ENCODE measurements around the gene CACNB4.
"Not testable (repeated sequence)": the region's sequence is repeated elsewhere in the genome, so short reads cannot be mapped to it uniquely, and the experiment has no call there.

The CACNB4 gene

GRCh38 chr2:151808258-151809072 lies 290.4 kb downstream of the CACNB4 start:
- DNase-seq: no peak

GRCh38 chr2:151805961-151806360 lies 292.9 kb downstream of the CACNB4 start:
- DNase-seq: no peak

- DNase-seq: no peak
These were observed 293.5 kb downstream of the CACNB4 start for GRCh38 chr2:151805343-151805742.

- DNase-seq: no peak
These were observed 295.0 kb downstream of the CACNB4 start for GRCh38 chr2:151803811-151804210.

GRCh38 chr2:151802315-151802714 lies 296.5 kb downstream of the CACNB4 start:
- no peak for DNase-seq

- no peak for DNase-seq
These were observed 299.0 kb downstream of the CACNB4 start for GRCh38 chr2:151799886-151800292.

- no peak for DNase-seq
These were observed 302.1 kb downstream of the CACNB4 start for GRCh38 chr2:151796774-151797173.

GRCh38 chr2:151795646-151796240 lies 303.1 kb downstream of the CACNB4 start:
- no peak for DNase-seq

GRCh38 chr2:151794422-151794821 lies 304.4 kb downstream of the CACNB4 start:
- DNase-seq: not testable (repeated sequence)

GRCh38 chr2:151793123-151793522 lies 305.7 kb downstream of the CACNB4 start:
- no peak for DNase-seq

GRCh38 chr2:151792589-151792988 lies 306.3 kb downstream of the CACNB4 start:
- no peak for DNase-seq

GRCh38 chr2:151791545-151791944 lies 307.3 kb downstream of the CACNB4 start:
- DNase-seq: no peak

- no peak for DNase-seq
These were observed 308.2 kb downstream of the CACNB4 start for GRCh38 chr2:151790689-151791088.

GRCh38 chr2:151789055-151789834 lies 309.6 kb downstream of the CACNB4 start:
- no peak for DNase-seq

- no peak for DNase-seq
These were observed 312.4 kb downstream of the CACNB4 start for GRCh38 chr2:151786483-151786882.

GRCh38 chr2:151786077-151786476 lies 312.8 kb downstream of the CACNB4 start:
- no peak for DNase-seq

- DNase-seq: no peak
These were observed 315.7 kb downstream of the CACNB4 start for GRCh38 chr2:151783133-151783520.

Data from activated naive CD4-positive, alpha-beta T cell treated with Interleukin-2 at 50 U/mL for 16 hours (primary cell).